Measurements from ENCODE around the gene HOXA4. TPM values are rescaled to one million over a fixed set of nuclear protein-coding genes. Genes with fewer than 3 reads are reported as not detected.
A peak's percentile ranks its signal among the peaks of the same experiment; 100 is the strongest.

The HOXA4 gene
- total and polyA plus RNA-seq, 8 donors = 0.55 to 17.0 (median 4.2) TPM

DNA sequence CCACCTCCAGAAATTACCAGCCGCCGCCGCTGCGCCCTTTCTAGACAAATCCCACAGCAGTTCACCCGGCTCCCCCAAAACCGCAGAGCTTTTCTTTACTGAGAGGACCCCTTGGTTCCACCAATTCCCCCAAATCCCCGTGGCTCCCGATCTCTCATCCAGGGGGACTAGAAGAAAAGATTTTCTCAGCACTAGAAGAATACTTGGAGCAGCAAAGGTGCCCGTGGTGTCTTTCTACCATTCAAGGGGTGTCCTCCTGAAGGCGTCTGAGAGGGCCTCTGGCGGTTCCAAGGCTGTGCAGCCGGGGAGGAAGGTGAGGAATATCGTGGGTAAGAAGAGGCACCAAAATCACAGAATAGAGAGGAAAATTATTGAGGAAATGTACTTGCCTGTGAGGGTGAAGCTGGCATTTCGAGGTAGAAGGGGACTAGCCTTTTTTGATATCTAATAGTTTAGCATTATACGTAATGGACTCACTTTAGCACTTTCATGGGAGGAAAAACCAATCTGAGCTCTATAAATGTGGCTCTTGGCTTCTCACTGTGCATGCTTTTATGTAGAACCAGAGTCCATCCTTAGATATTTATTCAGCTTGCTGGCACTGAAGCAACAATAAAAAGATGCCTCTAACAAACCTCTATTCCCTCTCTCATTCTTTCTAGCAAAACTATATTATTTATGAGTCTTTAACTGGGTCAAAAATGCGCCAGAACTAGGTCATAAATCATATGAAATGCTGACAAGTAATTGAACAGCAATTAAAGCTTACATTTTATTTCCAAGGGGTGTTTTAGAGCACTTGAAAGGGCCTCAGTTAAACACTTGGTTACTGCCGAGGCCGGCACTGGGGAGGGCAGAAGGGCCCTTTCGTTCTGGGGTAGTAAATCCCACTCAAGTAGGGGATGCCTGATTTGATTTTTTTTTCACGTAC lies 14.3 kb downstream of the HOXA4 start:
- peak in 1 of 2 donors; percentile 60 for DNase-seq
- WGBS, 5 donors = 44 to 71% (median 57%) methylated on average over 20 of the region's 20 CpGs
- Histone ChIP-seq H3K36me3 (no peaks in the 10 kb centered on the region), H3K9me3 (no peaks in the 10 kb centered on the region), H3K27ac (peak overlapping the region; percentile 36 to 99 (median 94)), H3K27me3 (peaks cover 0 to 92% (median 39%) of the 10 kb centered on the region in 3 donors), H3K4me3 (peak overlapping the region; percentile 47 to 55 (median 53)), H3K4me1 (peaks cover 11 to 47% (median 30%) of the 10 kb centered on the region in 4 donors)
- TF ChIP-seq, protein P1, sequence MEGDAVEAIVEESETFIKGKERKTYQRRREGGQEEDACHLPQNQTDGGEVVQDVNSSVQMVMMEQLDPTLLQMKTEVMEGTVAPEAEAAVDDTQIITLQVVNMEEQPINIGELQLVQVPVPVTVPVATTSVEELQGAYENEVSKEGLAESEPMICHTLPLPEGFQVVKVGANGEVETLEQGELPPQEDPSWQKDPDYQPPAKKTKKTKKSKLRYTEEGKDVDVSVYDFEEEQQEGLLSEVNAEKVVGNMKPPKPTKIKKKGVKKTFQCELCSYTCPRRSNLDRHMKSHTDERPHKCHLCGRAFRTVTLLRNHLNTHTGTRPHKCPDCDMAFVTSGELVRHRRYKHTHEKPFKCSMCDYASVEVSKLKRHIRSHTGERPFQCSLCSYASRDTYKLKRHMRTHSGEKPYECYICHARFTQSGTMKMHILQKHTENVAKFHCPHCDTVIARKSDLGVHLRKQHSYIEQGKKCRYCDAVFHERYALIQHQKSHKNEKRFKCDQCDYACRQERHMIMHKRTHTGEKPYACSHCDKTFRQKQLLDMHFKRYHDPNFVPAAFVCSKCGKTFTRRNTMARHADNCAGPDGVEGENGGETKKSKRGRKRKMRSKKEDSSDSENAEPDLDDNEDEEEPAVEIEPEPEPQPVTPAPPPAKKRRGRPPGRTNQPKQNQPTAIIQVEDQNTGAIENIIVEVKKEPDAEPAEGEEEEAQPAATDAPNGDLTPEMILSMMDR (IDR thresholded peaks at IDR 0.05) = no peak
- no peak for TF ChIP-seq POLR2A (IDR thresholded peaks at IDR 0.05)
- intact Hi-C loops (cut with DNase I; ENCODE audit: low total_unique reads) = no loop called here

DNA sequence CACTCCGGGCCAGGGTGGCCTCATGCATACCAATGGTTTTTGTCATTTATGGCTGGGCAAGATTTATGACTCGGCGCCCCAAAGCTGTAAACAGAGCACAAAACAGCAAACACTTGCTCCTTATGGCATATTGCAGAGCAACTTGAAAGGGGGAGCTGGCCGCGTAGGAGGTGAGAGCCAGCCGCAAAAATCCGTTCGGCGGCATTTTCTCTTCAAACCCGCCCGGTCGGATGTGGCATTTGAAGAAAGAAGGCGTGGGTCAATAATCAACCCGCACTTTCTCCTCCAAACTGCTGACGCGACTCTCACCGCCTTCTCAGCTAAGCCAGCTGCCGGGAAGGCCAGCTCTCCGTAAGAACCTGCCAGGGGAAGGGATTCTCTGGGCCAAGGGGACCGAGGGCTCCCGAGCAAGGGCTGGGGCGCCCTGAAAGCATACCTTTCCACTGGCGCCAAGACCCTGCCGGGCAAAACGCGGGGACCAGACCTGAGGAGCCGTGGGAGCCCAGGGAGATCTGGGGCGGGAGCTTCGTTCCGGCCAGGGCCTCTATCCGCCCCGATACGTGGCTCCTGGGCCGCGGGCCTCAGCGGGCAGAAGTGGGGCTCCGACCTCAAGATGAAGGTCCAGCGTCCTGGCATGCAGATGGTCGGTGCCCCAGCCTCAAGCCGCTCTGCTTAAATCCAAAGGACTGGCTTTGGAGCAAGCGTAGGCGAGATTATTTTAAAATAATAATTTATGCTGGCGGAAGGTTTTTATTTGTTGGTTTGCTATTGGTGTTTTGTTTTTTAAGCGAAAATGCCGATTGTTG lies 15.1 kb downstream of the HOXA4 start:
- Histone ChIP-seq H3K4me1 (peaks cover 7 to 47% (median 30%) of the 10 kb centered on the region in 4 donors), H3K27ac (peak overlapping the region; percentile 65 to 99 (median 94)), H3K4me3 (peak overlapping the region; percentile 47 to 55 (median 53)), H3K27me3 (peaks cover 0 to 96% (median 43%) of the 10 kb centered on the region in 3 donors), H3K36me3 (no peaks in the 10 kb centered on the region), H3K9me3 (no peaks in the 10 kb centered on the region)
- intact Hi-C loops (cut with DNase I; ENCODE audit: low total_unique reads) = no loop called here
- TF ChIP-seq EP300 (IDR thresholded peaks at IDR 0.05) (no peak), POLR2AphosphoS5 (IDR thresholded peaks at IDR 0.05) (peak; percentile 4 to 68 (median 20))
- WGBS, 5 donors = 24 to 36% (median 31%) methylated on average over 26 to 45 of the region's 45 CpGs
- DNase-seq = peak in 1 of 2 donors; percentile 77

DNA sequence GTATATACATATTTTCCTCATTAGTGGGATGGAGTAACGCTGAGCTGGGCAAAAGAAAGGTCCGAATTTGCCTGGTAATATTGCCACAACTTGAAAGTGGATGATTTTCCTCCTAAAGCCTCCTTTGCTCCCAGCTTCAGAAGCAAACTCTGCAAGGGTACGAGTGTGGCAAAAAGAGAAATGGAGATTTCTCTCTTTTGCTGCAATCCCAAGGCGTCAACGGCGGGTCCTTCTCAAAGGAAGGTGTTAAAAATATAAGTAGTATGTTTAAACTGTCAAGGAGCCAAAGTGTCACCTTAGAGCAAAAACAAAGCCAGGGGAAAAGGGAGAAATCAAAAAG lies 15.7 kb downstream of the HOXA4 start:
- Histone ChIP-seq H3K4me3 (peak overlapping the region; percentile 47 to 55 (median 53)), H3K36me3 (no peaks in the 10 kb centered on the region), H3K9me3 (no peaks in the 10 kb centered on the region), H3K27me3 (peaks cover 0 to 96% (median 49%) of the 10 kb centered on the region in 3 donors), H3K4me1 (peaks cover 8 to 47% (median 31%) of the 10 kb centered on the region in 4 donors), H3K27ac (peak overlapping the region in 4 of 5 donors; percentile 92 to 99 (median 95))
- WGBS, 5 donors = 41 to 66% (median 45%) methylated on average over 6 of the region's 6 CpGs
- TF ChIP-seq POLR2A (IDR thresholded peaks at IDR 0.05) (no peak), EP300 (IDR thresholded peaks at IDR 0.05) (no peak), POLR2AphosphoS5 (IDR thresholded peaks at IDR 0.05) (no peak)
- TF ChIP-seq, protein P1 (IDR thresholded peaks at IDR 0.05) = no peak
- DNase-seq = no peak
- intact Hi-C loops (cut with DNase I; ENCODE audit: low total_unique reads) = no loop called here

DNA sequence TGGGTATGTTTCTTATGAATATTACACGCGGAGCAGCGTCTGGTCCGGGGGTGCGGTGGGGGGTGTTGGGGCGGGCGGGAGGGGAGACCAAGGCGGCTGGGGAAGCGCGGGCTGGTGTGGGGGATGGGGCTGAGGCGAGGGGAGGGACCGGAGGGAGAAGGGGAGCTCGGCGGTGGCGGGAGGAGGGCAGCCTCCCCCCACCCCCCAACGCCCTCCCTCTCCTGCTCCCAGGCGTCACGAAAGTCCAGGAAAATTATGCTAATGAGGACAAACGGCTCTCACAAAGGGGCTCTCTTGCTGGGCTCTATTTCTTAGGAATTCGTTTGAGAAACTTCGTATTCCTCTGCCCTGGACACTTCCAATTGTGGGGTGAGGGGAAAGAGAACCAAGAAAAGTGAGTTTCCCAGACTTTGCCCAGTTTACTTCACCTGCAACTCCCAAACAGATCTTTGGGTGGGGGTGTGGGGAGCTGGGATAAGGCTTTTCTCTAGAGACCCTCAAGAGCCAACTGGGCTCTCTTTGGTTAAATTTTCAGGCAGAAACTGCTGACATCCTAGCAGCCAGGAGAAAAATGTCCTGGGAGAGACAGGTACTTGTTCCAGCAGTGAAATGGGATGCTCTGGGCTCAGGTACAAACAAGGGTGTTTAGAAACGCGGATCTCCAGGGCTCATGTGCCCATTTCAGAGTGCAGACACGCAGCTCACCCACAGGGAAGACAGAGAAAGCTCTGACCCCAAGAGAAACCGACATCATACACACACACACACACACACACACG lies 16.4 kb downstream of the HOXA4 start:
- peak overlapping the region; percentile 84 to 99 (median 94) for H3K27ac ChIP-seq
- TF ChIP-seq EP300 (IDR thresholded peaks at IDR 0.05) = no peak
- TF ChIP-seq POLR2AphosphoS5 (IDR thresholded peaks at IDR 0.05) = no peak
- TF ChIP-seq POLR2A (IDR thresholded peaks at IDR 0.05) = no peak
- TF ChIP-seq, protein P1 (IDR thresholded peaks at IDR 0.05) = no peak
- peaks cover 10 to 48% (median 31%) of the 10 kb centered on the region in 4 donors for H3K4me1 ChIP-seq
- peaks cover 0 to 96% (median 50%) of the 10 kb centered on the region in 3 donors for H3K27me3 ChIP-seq
- peak overlapping the region; percentile 52 to 59 (median 54) for H3K4me3 ChIP-seq
- peak in 1 of 2 donors; percentile 93 for DNase-seq
- intact Hi-C loops (cut with DNase I; ENCODE audit: low total_unique reads) = no loop called here
- WGBS, 5 donors = 20 to 39% (median 25%) methylated on average over 14 to 26 of the region's 26 CpGs
- H3K36me3 ChIP-seq = no peaks in the 10 kb centered on the region
- H3K9me3 ChIP-seq = no peaks in the 10 kb centered on the region
